Activated CD8-positive, alpha-beta memory T cell treated with anti-CD3 and anti-CD28 coated beads, Interleukin-2, amount 50 U/mL, for 1 hour (primary cell): ENCODE results near the gene GALNT17.
"Not testable (repeated sequence)": the region's sequence is repeated elsewhere in the genome, so short reads cannot be mapped to it uniquely, and the experiment has no call there.

Experiments
- DNase-seq: peaks from one replicate; pipeline ENCODE4 v3.0.0-alpha.2; 2020; ENCODE audit errors: extremely low read depth

GALNT17 gene

DNA sequence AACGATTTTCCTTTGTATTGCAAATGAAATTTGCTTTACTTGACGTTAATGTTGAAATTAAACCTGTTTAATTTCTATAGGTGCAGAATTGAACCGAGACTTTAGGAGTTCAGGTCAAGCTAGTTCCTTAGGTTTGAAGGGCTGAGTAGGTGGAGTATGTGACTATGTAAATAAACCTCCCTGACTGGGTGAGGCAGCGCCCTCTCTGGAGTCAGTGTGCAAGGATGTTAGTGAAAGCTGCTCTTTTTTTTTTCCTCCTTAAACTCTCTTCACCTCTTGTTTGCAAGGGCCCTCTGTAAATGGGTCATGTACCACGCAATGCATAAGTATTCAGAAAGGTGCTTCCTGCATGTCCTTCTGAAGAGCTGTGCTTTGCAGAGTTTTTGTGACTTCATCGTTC, 33.8 kb downstream of the GALNT17 start:
- no peak for DNase-seq

- DNase-seq: no peak
Observed at GRCh38 chr7:71171476-71171875, 39.5 kb downstream of the GALNT17 start.

- DNase-seq: no peak
Observed at GRCh38 chr7:71173955-71174354, 42.0 kb downstream of the GALNT17 start.

GRCh38 chr7:71182438-71182935, 50.5 kb downstream of the GALNT17 start:
- no peak for DNase-seq

GRCh38 chr7:71184136-71184535, 52.2 kb downstream of the GALNT17 start:
- no peak for DNase-seq

DNA sequence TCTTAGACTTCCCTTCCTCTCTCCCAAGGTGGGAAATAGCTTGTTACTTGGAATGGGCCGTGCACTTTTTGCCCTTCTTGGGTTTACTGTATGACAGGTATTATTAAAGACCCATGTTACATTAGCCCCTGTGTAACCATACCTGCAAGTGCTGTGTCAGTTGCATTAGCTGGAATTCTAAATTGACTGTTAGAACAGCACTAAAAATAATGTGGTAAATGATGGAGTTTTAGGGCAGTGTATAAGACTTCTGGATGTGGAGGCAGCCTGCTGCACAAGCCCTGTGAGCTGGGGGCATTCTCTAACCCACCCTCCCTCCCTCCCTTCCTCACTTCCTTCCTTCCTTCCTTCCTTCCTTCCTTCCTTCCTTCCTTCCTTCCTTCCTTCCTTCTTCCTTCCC, 52.7 kb downstream of the GALNT17 start:
- DNase-seq: no peak

DNA sequence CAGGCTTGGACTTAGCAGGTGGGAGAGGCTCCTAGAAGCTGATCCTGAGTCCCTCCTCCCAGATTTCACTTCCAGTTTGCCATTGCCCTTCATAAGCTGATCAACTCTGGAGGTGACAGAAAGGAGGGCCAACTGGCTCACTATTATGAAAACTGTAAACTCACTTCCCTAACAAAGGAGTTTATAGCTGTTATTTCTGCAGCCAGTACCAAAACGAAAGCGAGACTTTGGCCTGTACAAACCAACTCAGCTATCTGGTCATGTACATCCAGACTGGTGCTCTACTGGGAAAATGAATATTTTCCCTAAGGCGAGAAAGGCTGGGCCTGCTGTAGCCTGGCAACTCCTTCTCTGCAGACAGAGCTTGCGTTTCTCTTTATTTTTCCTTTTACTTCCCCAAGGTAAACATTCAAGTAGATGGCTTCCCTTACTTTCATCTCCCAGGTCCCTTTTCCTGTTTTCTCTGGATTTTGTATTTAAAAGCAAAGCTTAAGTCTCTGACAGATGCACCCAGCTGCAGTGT, 54.7 kb downstream of the GALNT17 start:
- no peak for DNase-seq

DNA sequence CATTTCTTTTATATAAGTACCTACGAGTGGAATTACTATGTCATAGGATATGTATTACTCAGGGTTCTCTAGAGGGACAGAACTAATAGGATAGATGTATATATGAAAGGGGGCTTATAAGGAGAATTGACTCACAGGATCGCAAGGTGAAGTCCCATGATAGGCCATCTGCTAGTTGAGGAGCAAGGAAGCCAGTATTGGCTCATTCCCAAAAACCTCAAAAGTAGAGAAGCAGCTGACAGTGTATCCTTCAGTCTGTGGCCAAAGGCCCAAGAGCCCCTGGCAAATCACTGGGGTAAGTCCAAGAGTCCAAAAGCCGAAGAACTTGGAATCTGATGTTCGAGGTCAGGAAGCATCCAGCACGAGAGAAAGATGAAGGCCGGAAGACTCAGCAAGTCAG, 59.8 kb downstream of the GALNT17 start:
- no peak for DNase-seq

DNA sequence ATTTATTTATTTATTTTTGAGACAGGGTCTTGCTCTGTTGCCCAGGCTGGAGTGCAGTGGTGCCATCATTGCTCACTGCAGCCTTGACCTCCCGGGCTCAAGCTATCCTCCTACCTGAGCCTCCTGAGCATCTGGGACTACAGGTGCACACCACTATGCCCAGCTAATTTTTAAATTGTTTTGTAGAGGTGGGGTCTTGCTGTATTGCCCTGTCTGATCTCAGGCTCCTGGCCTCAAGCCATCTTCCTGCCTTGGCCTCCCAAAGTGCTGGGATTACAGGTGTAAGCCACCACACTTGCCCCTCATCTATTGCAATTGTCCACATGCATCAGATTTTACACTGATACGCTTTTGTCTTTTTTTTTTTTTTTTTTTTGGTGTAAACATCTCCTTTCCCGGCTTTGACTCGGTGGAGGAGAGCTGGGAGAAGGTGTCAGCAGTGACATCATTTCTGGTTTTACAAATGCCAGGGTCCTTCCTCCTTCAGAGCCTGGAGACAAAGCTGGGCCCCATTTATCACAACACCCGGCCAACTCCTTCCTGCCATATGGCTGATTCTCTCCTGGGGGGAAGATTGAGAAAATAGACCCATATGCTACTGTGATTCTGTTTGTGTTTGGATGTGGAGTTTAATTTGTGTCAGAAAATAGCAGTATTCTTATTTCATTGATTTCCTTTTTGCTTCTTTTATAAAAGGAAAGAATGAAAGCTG, 61.3 kb downstream of the GALNT17 start:
- no peak for DNase-seq

DNA sequence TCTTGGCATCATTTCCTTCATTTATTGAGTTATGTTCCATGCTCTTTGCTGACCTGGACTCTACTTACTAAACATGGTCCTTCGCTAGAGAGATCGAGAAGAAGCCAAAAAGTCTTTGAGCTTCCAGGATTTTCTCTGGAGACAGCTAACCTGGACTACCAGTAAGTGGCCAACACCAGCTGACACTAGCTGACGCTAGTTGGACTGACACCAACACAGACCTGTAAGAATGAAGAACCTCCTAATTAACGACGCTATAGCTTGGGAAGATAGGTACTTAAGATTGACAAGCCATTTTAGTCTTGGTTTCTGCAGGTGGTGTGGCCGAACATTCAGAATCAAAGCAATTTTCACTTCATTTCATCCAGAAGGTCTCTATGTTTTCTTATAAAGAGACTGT, 66.4 kb downstream of the GALNT17 start:
- DNase-seq: no peak

- no peak for DNase-seq
Observed at GRCh38 chr7:71198887-71199286, 66.9 kb downstream of the GALNT17 start.

GRCh38 chr7:71206184-71206583, 74.2 kb downstream of the GALNT17 start:
- DNase-seq: no peak

- no peak for DNase-seq
Observed at GRCh38 chr7:71208881-71209280, 76.9 kb downstream of the GALNT17 start.

- DNase-seq: not testable (repeated sequence)
Observed at GRCh38 chr7:71209484-71209883, 77.5 kb downstream of the GALNT17 start.

GRCh38 chr7:71210220-71210619, 78.3 kb downstream of the GALNT17 start:
- DNase-seq: no peak

DNA sequence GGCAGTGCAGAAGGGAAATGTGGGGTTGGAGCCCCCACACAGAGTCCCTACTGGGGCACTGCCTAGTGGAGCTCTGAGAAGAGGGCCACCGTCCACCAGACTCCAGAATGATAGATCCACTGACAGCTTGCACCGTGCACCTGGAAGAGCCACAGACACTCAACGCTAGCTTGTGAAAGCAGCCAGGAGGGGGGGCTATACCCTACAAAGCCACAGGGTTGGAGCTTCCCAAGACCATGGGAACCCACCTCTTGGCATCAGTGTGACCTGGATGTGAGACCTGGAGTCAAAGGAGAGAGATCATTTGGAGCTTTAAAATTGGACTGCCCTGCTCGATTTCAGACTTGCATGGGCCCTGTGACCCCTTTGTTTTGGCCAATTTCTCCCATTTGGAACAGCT, 80.5 kb downstream of the GALNT17 start:
- not testable (repeated sequence) for DNase-seq

- no peak for DNase-seq
Observed at GRCh38 chr7:71216211-71216610, 84.3 kb downstream of the GALNT17 start.

DNA sequence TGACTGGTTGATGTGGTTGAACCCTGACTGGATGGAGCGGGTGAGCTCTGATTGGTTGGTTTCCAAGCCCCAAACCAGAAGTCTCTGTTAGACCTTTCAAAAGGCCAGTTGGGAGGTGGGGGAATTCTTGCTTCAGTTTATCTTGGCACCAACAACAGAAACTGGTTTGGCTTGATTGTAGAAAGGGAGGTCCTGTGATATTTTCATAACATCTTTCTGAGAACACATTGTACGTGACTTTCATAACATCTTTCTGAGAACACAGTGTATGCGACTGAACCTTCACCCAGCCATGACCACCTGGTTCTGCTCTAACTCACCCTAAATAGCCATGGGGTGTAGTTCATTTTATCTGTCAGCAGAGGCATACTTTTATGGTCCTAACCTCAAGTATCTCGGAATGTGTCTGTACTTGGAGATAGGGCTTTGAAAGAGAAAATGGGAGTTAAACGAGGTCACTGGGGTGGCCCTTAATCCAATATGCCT, 88.3 kb downstream of the GALNT17 start:
- DNase-seq: no peak

GRCh38 chr7:71221049-71221448, 89.1 kb downstream of the GALNT17 start:
- no peak for DNase-seq

GRCh38 chr7:71221549-71221948, 89.6 kb downstream of the GALNT17 start:
- DNase-seq: no peak

- no peak for DNase-seq
Observed at GRCh38 chr7:71227126-71227525, 95.2 kb downstream of the GALNT17 start.

GRCh38 chr7:71229148-71229547, 97.2 kb downstream of the GALNT17 start:
- DNase-seq: no peak

GRCh38 chr7:71229699-71230098, 97.8 kb downstream of the GALNT17 start:
- DNase-seq: no peak

DNA sequence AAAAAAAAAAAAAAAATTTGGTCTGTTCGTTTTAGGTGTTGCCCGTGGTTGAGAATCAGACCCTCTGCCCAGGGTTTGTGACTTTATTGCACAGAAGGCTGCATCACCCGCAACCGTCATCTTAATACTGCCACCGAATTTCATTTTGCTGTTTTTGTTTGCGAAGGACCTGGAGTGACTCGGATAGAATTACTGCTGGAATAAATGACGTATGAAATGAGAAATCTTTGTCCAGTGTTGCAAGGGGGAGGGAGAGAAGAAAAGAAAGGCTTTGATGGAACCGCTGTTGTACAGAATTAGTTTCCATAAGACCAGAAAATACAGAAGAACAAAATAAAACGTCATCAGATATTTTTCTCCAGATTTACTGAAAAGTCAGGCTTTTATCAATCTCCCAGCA, 103.3 kb downstream of the GALNT17 start:
- no peak for DNase-seq
